H1 (cell line): Measurements from ENCODE around the gene SPTBN4. TPM values are rescaled to one million over a fixed set of nuclear protein-coding genes. Genes with fewer than 3 reads are reported as not detected.
"Not testable (repeated sequence)": the region's sequence is repeated elsewhere in the genome, so short reads cannot be mapped to it uniquely, and the experiment has no call there.

Source experiments
- CTCF ChIA-PET: fragments of 300-600 bp; sonication (Branson Sonifier 250); formaldehyde crosslinking; loops from one replicate; lab custom pipeline; 2021; ENCODE audit not compliant: partially characterized antibody; lab: Charles Lee
- POLR2A ChIA-PET: fragments of 300-600 bp; sonication (Branson Sonifier 250); formaldehyde crosslinking; loops from one replicate; lab custom pipeline; 2021; ENCODE audit warnings: inconsistent platforms; ENCODE audit not compliant: partially characterized antibody; lab: Charles Lee
- DNase-seq, 2 experiments: peaks; one replicate each; pipeline versions ENCODE4 v3.0.0 to v3.0.0-alpha.2; 2010 to 2022; ENCODE audit warnings: low spot score in 2 of 2, low read depth in 1 of 2, mixed read lengths in 1 of 2
- FAIRE-seq: peaks from 2 replicates; lab custom pipeline; 2011; peaks lifted over from hg19 to GRCh38; lab: Jason Lieb, UNC
- H2AFZ ChIP-seq: 2 replicates; pipeline ENCODE4 v1.8.1; 2012; ENCODE audit warnings: low read length, inconsistent platforms
- H2AK5ac ChIP-seq: 2 replicates; pipeline ENCODE4 v1.6.1; 2013; ENCODE audit warnings: low read depth, low read length
- H2BK120ac ChIP-seq: replicated peaks from 2 replicates; pipeline ENCODE3; 2013; ENCODE audit warnings: low read depth, low read length, inconsistent platforms
- H2BK12ac ChIP-seq: 2 replicates; pipeline ENCODE4 v1.6.1; 2013; ENCODE audit warnings: low read depth, low read length
- H2BK15ac ChIP-seq: 2 replicates; pipeline ENCODE4 v1.6.1; 2013; ENCODE audit warnings: low read length
- H2BK20ac ChIP-seq: 2 replicates; pipeline ENCODE4 v1.6.1; 2013; ENCODE audit warnings: low read length
- H2BK5ac ChIP-seq: 2 replicates; pipeline ENCODE4 v1.6.1; 2013; ENCODE audit warnings: low read depth, low read length
- H3K14ac ChIP-seq: 2 replicates; pipeline ENCODE4 v1.6.1; 2013; ENCODE audit warnings: inconsistent platforms; ENCODE audit not compliant: insufficient read length
- H3K18ac ChIP-seq: 2 replicates; pipeline ENCODE4 v1.6.1; 2013; ENCODE audit warnings: low read length; ENCODE audit errors: extremely low read depth
- H3K23ac ChIP-seq: 2 replicates; pipeline ENCODE4 v1.6.1; 2013; ENCODE audit warnings: inconsistent platforms; ENCODE audit not compliant: insufficient read length
- H3K23me2 ChIP-seq: 2 replicates; pipeline ENCODE4 v1.6.1; 2013; ENCODE audit warnings: low read depth, low read length
- H3K27ac ChIP-seq: 2 replicates; pipeline ENCODE4 v1.6.1; 2011; ENCODE audit warnings: low read depth, low read length, inconsistent platforms
- H3K27me3 ChIP-seq, 4 experiments: replicated peaks in 1 of 4; 1 replicate in 1 of 4; 2 replicates in 3 of 4; pipeline versions ENCODE4 v1.6.1 to v1.8.1; 2011 to 2013; ENCODE audit warnings: low read length in 3 of 4, mild to moderate bottlenecking in 3 of 4, inconsistent platforms in 2 of 4, mixed read lengths in 2 of 4, moderate library complexity in 1 of 4; ENCODE audit not compliant: control insufficient read depth in 3 of 4, insufficient read depth in 3 of 4; ENCODE audit errors: extremely low read depth in 1 of 4
- H3K36me3 ChIP-seq, 4 experiments: 2 replicates each; pipeline versions ENCODE4 v1.6.1 to v1.8.1; 2011 to 2013; ENCODE audit warnings: mild to moderate bottlenecking in 4 of 4, low read length in 3 of 4, moderate library complexity in 2 of 4, control low read depth in 1 of 4, inconsistent platforms in 1 of 4; ENCODE audit not compliant: insufficient read depth in 4 of 4, control insufficient read depth in 2 of 4
- H3K4ac ChIP-seq: replicated peaks from 2 replicates; pipeline ENCODE3; 2013; ENCODE audit warnings: low read length, low read depth, mixed read lengths, inconsistent platforms; ENCODE audit not compliant: insufficient read length
- H3K4me1 ChIP-seq, 4 experiments: replicated peaks in 1 of 4; 1 replicate in 1 of 4; 2 replicates in 3 of 4; pipeline versions ENCODE4 v1.6.1 to v1.8.1; 2011 to 2013; ENCODE audit warnings: low read length in 3 of 4, inconsistent platforms in 2 of 4, mixed read lengths in 1 of 4; ENCODE audit not compliant: insufficient read depth in 4 of 4, control insufficient read depth in 3 of 4
- H3K4me2 ChIP-seq, 2 experiments: 2 replicates each; pipeline versions ENCODE4 v1.6.1 to v1.8.1; 2011 to 2013; ENCODE audit warnings: low read depth in 2 of 2, low read length in 2 of 2, control low read depth in 1 of 2, inconsistent platforms in 1 of 2, mild to moderate bottlenecking in 1 of 2; ENCODE audit not compliant: insufficient read depth in 1 of 2
- H3K4me3 ChIP-seq, 4 experiments: fragments of 200-600, 300-600 bp in 1 of 4; sonication (generic), shearing (Covaris generic), sonication (Bioruptor Twin) in 1 of 4; 2 replicates each; pipeline versions ENCODE4 v1.5.1 to v1.8.1; 2011 to 2016; ENCODE audit warnings: low read length in 4 of 4, low read depth in 3 of 4, control low read depth in 2 of 4, inconsistent platforms in 2 of 4, mild to moderate bottlenecking in 2 of 4, mixed read lengths in 1 of 4, moderate library complexity in 1 of 4; ENCODE audit not compliant: insufficient read depth in 2 of 4; ENCODE audit errors: extremely low read depth in 1 of 4
- H3K56ac ChIP-seq: replicated peaks from 2 replicates; pipeline ENCODE3; 2013; ENCODE audit warnings: low read depth, mild to moderate bottlenecking, mixed read lengths, low read length, inconsistent platforms; ENCODE audit not compliant: insufficient read length
- H3K79me1 ChIP-seq: 2 replicates; pipeline ENCODE4 v1.6.1; 2013; ENCODE audit warnings: low read depth, low read length, control low read depth
- H3K79me2 ChIP-seq, 2 experiments: 2 replicates each; pipeline versions ENCODE4 v1.6.1 to v1.8.1; 2012 to 2013; ENCODE audit warnings: low read length in 2 of 2, mild to moderate bottlenecking in 2 of 2, inconsistent platforms in 1 of 2; ENCODE audit not compliant: insufficient read depth in 2 of 2, control insufficient read depth in 1 of 2
- H3K9ac ChIP-seq, 4 experiments: replicated peaks in 1 of 4; 1 replicate in 1 of 4; 2 replicates in 3 of 4; pipeline versions ENCODE4 v1.6.1 to v1.8.1; 2011 to 2013; ENCODE audit warnings: low read depth in 3 of 4, low read length in 3 of 4, control low read depth in 2 of 4, mild to moderate bottlenecking in 2 of 4, moderate library complexity in 2 of 4, inconsistent platforms in 1 of 4; ENCODE audit errors: extremely low read depth in 1 of 4
- H3K9me3 ChIP-seq, 2 experiments: 2 replicates each; pipeline versions ENCODE4 v1.6.1 to v1.8.1; 2012 to 2013; ENCODE audit warnings: mild to moderate bottlenecking in 2 of 2, moderate library complexity in 2 of 2, control low read depth in 1 of 2, inconsistent platforms in 1 of 2, low read depth in 1 of 2, low read length in 1 of 2, mixed read lengths in 1 of 2; ENCODE audit not compliant: insufficient read depth in 2 of 2
- H4K20me1 ChIP-seq, 2 experiments: replicated peaks in 1 of 2; 2 replicates each; pipeline versions ENCODE3 to v1.8.1; 2011 to 2013; ENCODE audit warnings: inconsistent platforms in 2 of 2, low read length in 2 of 2, mild to moderate bottlenecking in 1 of 2; ENCODE audit not compliant: insufficient read depth in 2 of 2, control insufficient read depth in 1 of 2
- H4K5ac ChIP-seq: 2 replicates; pipeline ENCODE4 v1.6.1; 2013; ENCODE audit warnings: low read length, low read depth, mixed read lengths, inconsistent platforms; ENCODE audit not compliant: insufficient read length
- H4K8ac ChIP-seq: 2 replicates; pipeline ENCODE4 v1.8.0; 2013; ENCODE audit warnings: mild to moderate bottlenecking, moderate library complexity, low read length, inconsistent platforms; ENCODE audit not compliant: insufficient read depth; ENCODE audit errors: extremely low read depth
- H4K91ac ChIP-seq: replicated peaks from 2 replicates; pipeline ENCODE3; 2013; ENCODE audit warnings: low read length, mixed read lengths, inconsistent platforms; ENCODE audit not compliant: insufficient read length
- WGBS, 2 experiments: shearing (Covaris generic) in 1 of 2; methylation state at CpG; one replicate each; pipeline versions ENCODE4 v1.1.6 to v1.1.7; 2013 to 2015; ENCODE audit warnings: low lambda C conversion rate in 2 of 2, mixed read lengths in 2 of 2, inconsistent platforms in 1 of 2, low coverage in 1 of 2, missing lambda C conversion rate in 1 of 2; ENCODE audit not compliant: insufficient replicate concordance in 2 of 2, insufficient coverage in 1 of 2, insufficient read length in 1 of 2; ENCODE audit errors: extremely low coverage in 1 of 2, missing lambda C conversion rate in 1 of 2; 5-methylcytosine and 5-hydroxymethylcytosine counted together
- polyA plus RNA-seq, 7 experiments: library from polyadenylated mRNA; depleted of rRNA in 3 of 7; stranded (reverse) in 5 of 7; unstranded in 2 of 7; fragments of >200 nt in 5 of 7; fragments of 200-250 nt in 2 of 7; gene quantifications; 1 replicate in 5 of 7; 2 replicates in 1 of 7; 4 replicates in 1 of 7; pipeline versions ENCODE4 v1.2.1 to v1.2.3, GENCODE V29; 2011 to 2013; ENCODE audit warnings: missing spikeins in 2 of 7, mixed read lengths in 2 of 7
- total RNA-seq: library from RNA; stranded (reverse); fragmentation: NEBNext Ultra II Directional; extraction: Animal tissue kit (Norgen Biotek cat#: 25700); gene quantifications from 2 replicates; pipeline ENCODE4 v1.2.1, GENCODE V29; 2021

SPTBN4 gene
- total and polyA plus RNA-seq, 2 of the 8 experiments (the other 6 are each of a cell fraction or from before 2014, with no cell fraction given), result 1.9 to 3.0 TPM

GRCh38 chr19:40564535-40564934 is 97.7 kb downstream of the SPTBN4 start:
- H4K20me1 ChIP-seq, H3K18ac ChIP-seq, H3K4me1 ChIP-seq, DNase-seq, H4K8ac ChIP-seq, H3K27ac ChIP-seq, FAIRE-seq, H2AK5ac ChIP-seq, H3K14ac ChIP-seq, H3K79me1 ChIP-seq, H3K9ac ChIP-seq, H3K79me2 ChIP-seq, H3K4ac ChIP-seq, H3K23ac ChIP-seq, H2BK15ac ChIP-seq, H4K91ac ChIP-seq, H3K23me2 ChIP-seq, H4K5ac ChIP-seq, H3K56ac ChIP-seq, H2BK20ac ChIP-seq, H3K36me3 ChIP-seq, H3K9me3 ChIP-seq, H2BK5ac ChIP-seq, H2BK12ac ChIP-seq, H3K4me3 ChIP-seq, H3K4me2 ChIP-seq, H2AFZ ChIP-seq, H2BK120ac ChIP-seq: not testable (repeated sequence)
- ChIA-PET CTCF (interaction anchor here (1.3 to 1.8 kb wide), 3 partner anchors 16 to 70 kb away, joined by 3 to 5 read pairs (median 4); no protein-coding TSS in a partner anchor), POLR2A (interaction anchor here (1.3 to 2.1 kb wide), 2 partner anchors 15 to 23 kb away, joined by 3 to 4 read pairs; no protein-coding TSS in a partner anchor)
- H3K27me3 ChIP-seq, result peaks cover 28 to 49% (median 42%) of the 10 kb centered on the region in 4 experiments
- WGBS, 2 experiments, result 90% methylated on average over 1 of the region's 1 CpG; no CpG with 5 or more reads in 1 of the 2 experiments
